GM12872 (cell line): ENCODE results near the gene TPRX1.
"Not testable (repeated sequence)": the region's sequence is repeated elsewhere in the genome, so short reads cannot be mapped to it uniquely, and the experiment has no call there.

ENCODE experiments used
- CTCF ChIP-seq: IDR thresholded peaks from 3 replicates; pipeline ENCODE4 v1.5.1; 2011; ENCODE audit warnings: low read depth, mild to moderate bottlenecking, low read length, moderate library complexity; ENCODE audit not compliant: insufficient read depth

The TPRX1 gene

GRCh38 chr19:47804451-47804850 lies at the start of gene TPRX1:
TSS of gene TPRX1 (minus strand) at chr19:47804551. CDS start at chr19:47804539, 12 bp downstream.
- TF ChIP-seq CTCF: not testable (repeated sequence)

DNA sequence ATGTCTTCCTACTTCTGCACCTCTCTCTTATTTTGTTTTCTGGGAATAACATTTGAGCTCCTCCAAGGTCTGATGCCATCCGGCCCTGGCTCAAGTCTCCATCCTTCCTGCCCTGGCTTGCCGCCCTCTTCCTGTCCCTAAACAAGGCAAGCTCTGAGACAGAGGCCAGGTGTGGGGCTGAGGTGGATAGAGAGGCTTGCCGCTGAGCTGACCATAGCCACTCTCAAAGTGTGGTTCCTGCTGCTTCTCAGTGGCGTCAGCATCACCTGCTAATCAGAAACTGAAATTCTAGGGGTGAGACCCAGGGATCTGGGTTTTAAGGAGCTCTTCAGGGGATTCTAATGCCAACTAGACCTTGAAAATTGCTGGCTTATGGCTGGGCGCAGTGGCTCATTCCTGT lies 48.7 kb upstream of the TPRX1 start:
- TF ChIP-seq CTCF: no peak

DNA sequence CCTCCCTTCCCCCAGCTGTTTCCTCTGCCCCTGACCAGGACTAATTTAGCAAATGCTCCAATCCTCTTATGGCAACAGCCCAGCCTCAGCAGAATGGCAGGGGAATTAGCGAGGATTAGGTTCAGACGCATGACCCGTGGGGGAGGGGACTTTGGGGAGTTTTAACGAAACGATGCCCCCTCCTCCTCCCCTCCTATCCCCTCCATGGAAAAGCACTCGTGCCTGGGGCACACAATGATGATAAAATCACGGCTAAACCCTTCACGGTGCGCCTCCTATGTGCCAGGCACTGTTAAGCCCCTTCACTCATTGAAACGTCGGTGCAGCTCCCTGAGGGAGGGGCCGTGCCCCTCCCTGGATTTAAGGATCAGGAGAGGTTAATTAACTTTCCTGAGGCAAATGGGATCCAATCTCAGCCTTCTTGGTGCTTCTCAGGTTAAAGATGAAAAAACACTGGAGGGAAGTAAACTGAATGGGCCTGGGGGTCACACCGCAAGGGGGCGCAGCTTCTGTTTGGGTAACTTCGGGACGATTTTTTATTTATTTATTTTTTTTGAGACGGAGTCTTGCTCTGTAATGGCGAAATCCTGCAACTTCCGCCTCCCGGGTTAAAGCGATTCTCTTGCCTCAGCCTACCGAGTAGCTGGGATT lies 44.6 kb upstream of the TPRX1 start:
- peak; percentile 57 for TF ChIP-seq CTCF

- TF ChIP-seq CTCF: no peak
These were observed 44.1 kb upstream of the TPRX1 start for GRCh38 chr19:47848425-47848822.

- TF ChIP-seq CTCF: no peak
These were observed 38.6 kb upstream of the TPRX1 start for GRCh38 chr19:47842941-47843340.

DNA sequence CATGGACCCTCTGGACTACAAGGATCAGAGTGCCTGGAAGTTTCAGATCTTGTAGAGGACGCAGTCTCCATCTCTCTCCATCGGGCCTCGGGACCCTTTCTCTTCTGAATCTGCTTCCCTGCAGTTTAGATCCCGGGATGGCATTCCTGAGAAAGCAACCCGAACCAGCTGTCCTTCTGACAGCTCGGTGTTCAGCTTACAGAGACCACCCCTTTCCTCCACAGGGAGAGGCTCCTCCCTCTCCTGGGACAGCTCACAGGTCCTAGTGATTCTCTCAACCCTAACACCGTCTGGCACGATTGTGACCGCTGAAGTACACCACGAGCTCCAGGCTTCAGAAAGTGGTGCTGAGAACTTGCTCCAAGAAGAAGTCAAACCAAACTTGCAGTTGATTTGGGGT lies 35.6 kb upstream of the TPRX1 start:
- TF ChIP-seq CTCF: no peak

DNA sequence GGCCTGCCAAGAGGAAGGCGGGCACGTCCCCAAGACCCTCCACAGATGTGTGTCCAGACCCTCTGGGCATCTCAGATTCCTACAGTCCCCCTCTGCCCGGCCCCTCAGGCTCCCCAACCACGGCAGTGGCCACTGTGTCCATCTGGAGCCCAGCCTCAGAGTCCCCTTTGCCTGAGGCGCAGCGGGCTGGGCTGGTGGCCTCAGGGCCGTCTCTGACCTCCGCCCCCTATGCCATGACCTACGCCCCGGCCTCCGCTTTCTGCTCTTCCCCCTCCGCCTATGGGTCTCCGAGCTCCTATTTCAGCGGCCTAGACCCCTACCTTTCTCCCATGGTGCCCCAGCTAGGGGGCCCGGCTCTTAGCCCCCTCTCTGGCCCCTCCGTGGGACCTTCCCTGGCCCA lies 35.1 kb upstream of the TPRX1 start:
- TF ChIP-seq CTCF: no peak
